HepG2 (cell line): Measurements from ENCODE around the gene ZNF384. TPM values are rescaled to one million over a fixed set of nuclear protein-coding genes. Genes with fewer than 3 reads are reported as not detected.

Experiments
- CBX1 ChIP-seq: IDR thresholded peaks from one replicate; pipeline ENCODE4 v1.6.1; 2016; ENCODE audit warnings: antibody characterized with exemption, low read depth
- DPF2 ChIP-seq: sonication (generic); formaldehyde crosslinking; IDR thresholded peaks from 2 replicates; pipeline ENCODE4 v1.4.0; 2020; ENCODE audit warnings: mild to moderate bottlenecking, low read depth, missing genetic modification reagents, borderline replicate concordance
- PHF8 ChIP-seq: sonication (generic); formaldehyde crosslinking; IDR thresholded peaks from 2 replicates; pipeline ENCODE4 v1.5.0; 2020; ENCODE audit warnings: missing genetic modification reagents
- POLR2G ChIP-seq: fragments of 200-400 bp; formaldehyde crosslinking; IDR thresholded peaks from 2 replicates; pipeline ENCODE4 v1.6.1; 2018; ENCODE audit warnings: mild to moderate bottlenecking, low read depth, low read length, moderate library complexity
- REL ChIP-seq: sonication (generic); formaldehyde crosslinking; conservative IDR thresholded peaks from 2 replicates; pipeline ENCODE4 v1.8.0; 2022; ENCODE audit warnings: mild to moderate bottlenecking, missing genetic modification reagents, moderate library complexity
- ZNF253 ChIP-seq: sonication (generic); formaldehyde crosslinking; IDR thresholded peaks from 2 replicates; pipeline ENCODE4 v1.8.0; 2022; ENCODE audit warnings: mild to moderate bottlenecking, missing genetic modification reagents, borderline replicate concordance
- ZNF709 ChIP-seq: sonication (generic); formaldehyde crosslinking; IDR thresholded peaks from 2 replicates; pipeline ENCODE4 v1.5.0; 2020; ENCODE audit warnings: mild to moderate bottlenecking, missing genetic modification reagents
- ZNF816 ChIP-seq: sonication (generic); formaldehyde crosslinking; IDR thresholded peaks from 2 replicates; pipeline ENCODE4 v1.8.0; 2022; ENCODE audit warnings: missing genetic modification reagents, mild to moderate bottlenecking, borderline replicate concordance
- ZNF839 ChIP-seq: sonication (generic); formaldehyde crosslinking; IDR thresholded peaks from 2 replicates; pipeline ENCODE4 v1.4.0; 2020; ENCODE audit warnings: missing genetic modification reagents, mild to moderate bottlenecking, borderline replicate concordance
- ZNF878 ChIP-seq: sonication (generic); formaldehyde crosslinking; IDR thresholded peaks from 2 replicates; pipeline ENCODE4 v1.8.1; 2023; ENCODE audit warnings: mild to moderate bottlenecking, missing genetic modification reagents, moderate library complexity
- polyA plus RNA-seq, 8 experiments: library from polyadenylated mRNA; depleted of rRNA in 3 of 8; stranded (reverse) in 7 of 8; unstranded in 1 of 8; fragments of >200 nt; fragmentation: Illumina TruSeq in 4 of 8; extraction: Trizol in 4 of 8; gene quantifications; 2 replicates each; pipeline versions ENCODE4 v1.2.1 to v1.2.3, GENCODE V29; 2011 to 2016; ENCODE audit warnings: low read depth in 4 of 8, missing spikeins in 1 of 8, mixed read lengths in 1 of 8; ENCODE audit not compliant: insufficient read depth in 1 of 8
- total RNA-seq, 5 experiments: library from RNA; depleted of rRNA; stranded (reverse); fragments of >200 nt; fragmentation: Illumina TruSeq; extraction: Trizol; gene quantifications; 2 replicates each; pipeline ENCODE4 v1.2.3, GENCODE V29; 2016; ENCODE audit warnings: low read depth in 1 of 5
- TF ChIP-seq, protein P1 (sequence below): sonication (generic); formaldehyde crosslinking; IDR thresholded peaks from 2 replicates; pipeline ENCODE4 v1.5.0; 2020; ENCODE audit warnings: missing genetic modification reagents
- TF ChIP-seq, protein P2 (sequence below): sonication (generic); formaldehyde crosslinking; conservative IDR thresholded peaks from 2 replicates; pipeline ENCODE4 v1.4.0; 2020; ENCODE audit warnings: missing genetic modification reagents
- TF ChIP-seq, protein P3 (sequence below): sonication (generic); IDR thresholded peaks from 2 replicates; pipeline ENCODE4 v1.6.1; 2016; ENCODE audit warnings: low read depth, borderline replicate concordance
- TF ChIP-seq, protein P4 (sequence below): sonication (generic); formaldehyde crosslinking; IDR thresholded peaks from 2 replicates; pipeline ENCODE4 v1.8.1; 2023; ENCODE audit warnings: mild to moderate bottlenecking, missing genetic modification reagents
- TF ChIP-seq, protein P5 (sequence below): sonication (generic); formaldehyde crosslinking; IDR thresholded peaks from 2 replicates; pipeline ENCODE4 v1.5.0; 2020; ENCODE audit warnings: mild to moderate bottlenecking, missing genetic modification reagents
- TF ChIP-seq, protein P6 (sequence below): sonication (generic); formaldehyde crosslinking; IDR thresholded peaks from 2 replicates; pipeline ENCODE4 v1.4.0; 2020; ENCODE audit warnings: missing genetic modification reagents, borderline replicate concordance

ZNF384 gene
- total and polyA plus RNA-seq, 2 of the 13 experiments (the other 11 are each of a cell fraction or from before 2014, with no cell fraction given): 23.6 to 55.3 TPM

DNA sequence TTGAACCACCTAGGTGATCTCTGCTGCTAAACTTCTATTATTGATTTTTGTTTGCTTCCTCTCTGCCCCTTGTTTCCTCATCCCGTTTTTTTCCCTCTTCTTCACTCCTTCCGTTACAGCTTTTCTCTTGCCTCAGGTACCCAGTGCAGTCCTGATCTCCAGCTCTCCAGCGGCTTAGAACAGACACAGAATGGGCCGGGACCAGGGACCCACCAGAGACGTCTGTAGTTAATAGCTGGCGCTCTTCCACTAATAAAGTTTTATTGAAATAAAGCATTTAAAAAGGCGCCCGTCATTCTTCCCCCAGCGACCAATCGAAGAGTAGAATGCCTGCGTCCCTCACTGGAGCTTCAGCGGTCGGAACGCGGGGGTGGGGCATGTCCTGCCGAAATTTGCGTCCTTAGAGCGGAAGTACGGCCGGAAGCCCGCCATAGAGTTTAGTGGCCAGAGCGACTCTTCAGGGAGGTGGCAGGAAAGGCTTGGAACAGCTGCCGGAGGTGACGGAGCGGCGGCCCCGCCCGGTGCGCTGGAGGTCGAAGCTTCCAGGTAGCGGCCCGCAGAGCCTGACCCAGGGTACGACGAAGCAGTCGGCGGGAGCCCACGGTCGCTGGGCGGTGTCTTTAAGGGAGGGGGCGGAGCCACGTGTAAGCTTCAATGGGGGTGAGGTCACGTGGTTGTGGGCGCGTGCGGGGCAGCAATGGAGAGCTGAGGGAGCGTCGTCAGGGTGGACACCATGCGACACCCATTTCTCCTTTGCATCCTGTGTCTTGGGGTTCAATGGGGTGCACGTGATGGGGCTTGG is 34.6 kb upstream of the ZNF384 start, which contains the start of gene COPS7A (continued):
- TF ChIP-seq REL (peak; percentile 93), POLR2G (peak; percentile 72), ZNF709 (CRISPR knock-in tag) (peak; percentile 81), ZNF816 (no peak), DPF2 (CRISPR knock-in tag) (no peak), ZNF839 (peak; percentile 74; the same call in 1 of the 2 replicates), PHF8 (CRISPR knock-in tag) (peak; percentile 80; the same call in 1 of the 2 replicates), ZNF878 (CRISPR knock-in tag) (peak; percentile 91), CBX1 (peak; percentile 96), ZNF253 (CRISPR knock-in tag) (peak; percentile 97)
- TF ChIP-seq, protein P1, sequence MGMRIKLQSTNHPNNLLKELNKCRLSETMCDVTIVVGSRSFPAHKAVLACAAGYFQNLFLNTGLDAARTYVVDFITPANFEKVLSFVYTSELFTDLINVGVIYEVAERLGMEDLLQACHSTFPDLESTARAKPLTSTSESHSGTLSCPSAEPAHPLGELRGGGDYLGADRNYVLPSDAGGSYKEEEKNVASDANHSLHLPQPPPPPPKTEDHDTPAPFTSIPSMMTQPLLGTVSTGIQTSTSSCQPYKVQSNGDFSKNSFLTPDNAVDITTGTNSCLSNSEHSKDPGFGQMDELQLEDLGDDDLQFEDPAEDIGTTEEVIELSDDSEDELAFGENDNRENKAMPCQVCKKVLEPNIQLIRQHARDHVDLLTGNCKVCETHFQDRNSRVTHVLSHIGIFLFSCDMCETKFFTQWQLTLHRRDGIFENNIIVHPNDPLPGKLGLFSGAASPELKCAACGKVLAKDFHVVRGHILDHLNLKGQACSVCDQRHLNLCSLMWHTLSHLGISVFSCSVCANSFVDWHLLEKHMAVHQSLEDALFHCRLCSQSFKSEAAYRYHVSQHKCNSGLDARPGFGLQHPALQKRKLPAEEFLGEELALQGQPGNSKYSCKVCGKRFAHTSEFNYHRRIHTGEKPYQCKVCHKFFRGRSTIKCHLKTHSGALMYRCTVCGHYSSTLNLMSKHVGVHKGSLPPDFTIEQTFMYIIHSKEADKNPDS (CRISPR knock-in tag): peak; percentile 64; the same call in 1 of the 2 replicates
- TF ChIP-seq, protein P2, sequence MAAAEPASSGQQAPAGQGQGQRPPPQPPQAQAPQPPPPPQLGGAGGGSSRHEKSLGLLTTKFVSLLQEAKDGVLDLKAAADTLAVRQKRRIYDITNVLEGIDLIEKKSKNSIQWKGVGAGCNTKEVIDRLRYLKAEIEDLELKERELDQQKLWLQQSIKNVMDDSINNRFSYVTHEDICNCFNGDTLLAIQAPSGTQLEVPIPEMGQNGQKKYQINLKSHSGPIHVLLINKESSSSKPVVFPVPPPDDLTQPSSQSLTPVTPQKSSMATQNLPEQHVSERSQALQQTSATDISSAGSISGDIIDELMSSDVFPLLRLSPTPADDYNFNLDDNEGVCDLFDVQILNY (CRISPR knock-in tag): peak; percentile 84
- TF ChIP-seq, protein P3, sequence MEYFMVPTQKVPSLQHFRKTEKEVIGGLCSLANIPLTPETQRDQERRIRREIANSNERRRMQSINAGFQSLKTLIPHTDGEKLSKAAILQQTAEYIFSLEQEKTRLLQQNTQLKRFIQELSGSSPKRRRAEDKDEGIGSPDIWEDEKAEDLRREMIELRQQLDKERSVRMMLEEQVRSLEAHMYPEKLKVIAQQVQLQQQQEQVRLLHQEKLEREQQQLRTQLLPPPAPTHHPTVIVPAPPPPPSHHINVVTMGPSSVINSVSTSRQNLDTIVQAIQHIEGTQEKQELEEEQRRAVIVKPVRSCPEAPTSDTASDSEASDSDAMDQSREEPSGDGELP: peak; percentile 100
- TF ChIP-seq, protein P4, sequence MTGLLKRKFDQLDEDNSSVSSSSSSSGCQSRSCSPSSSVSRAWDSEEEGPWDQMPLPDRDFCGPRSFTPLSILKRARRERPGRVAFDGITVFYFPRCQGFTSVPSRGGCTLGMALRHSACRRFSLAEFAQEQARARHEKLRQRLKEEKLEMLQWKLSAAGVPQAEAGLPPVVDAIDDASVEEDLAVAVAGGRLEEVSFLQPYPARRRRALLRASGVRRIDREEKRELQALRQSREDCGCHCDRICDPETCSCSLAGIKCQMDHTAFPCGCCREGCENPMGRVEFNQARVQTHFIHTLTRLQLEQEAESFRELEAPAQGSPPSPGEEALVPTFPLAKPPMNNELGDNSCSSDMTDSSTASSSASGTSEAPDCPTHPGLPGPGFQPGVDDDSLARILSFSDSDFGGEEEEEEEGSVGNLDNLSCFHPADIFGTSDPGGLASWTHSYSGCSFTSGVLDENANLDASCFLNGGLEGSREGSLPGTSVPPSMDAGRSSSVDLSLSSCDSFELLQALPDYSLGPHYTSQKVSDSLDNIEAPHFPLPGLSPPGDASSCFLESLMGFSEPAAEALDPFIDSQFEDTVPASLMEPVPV (CRISPR knock-in tag): peak; percentile 96
- TF ChIP-seq, protein P5, sequence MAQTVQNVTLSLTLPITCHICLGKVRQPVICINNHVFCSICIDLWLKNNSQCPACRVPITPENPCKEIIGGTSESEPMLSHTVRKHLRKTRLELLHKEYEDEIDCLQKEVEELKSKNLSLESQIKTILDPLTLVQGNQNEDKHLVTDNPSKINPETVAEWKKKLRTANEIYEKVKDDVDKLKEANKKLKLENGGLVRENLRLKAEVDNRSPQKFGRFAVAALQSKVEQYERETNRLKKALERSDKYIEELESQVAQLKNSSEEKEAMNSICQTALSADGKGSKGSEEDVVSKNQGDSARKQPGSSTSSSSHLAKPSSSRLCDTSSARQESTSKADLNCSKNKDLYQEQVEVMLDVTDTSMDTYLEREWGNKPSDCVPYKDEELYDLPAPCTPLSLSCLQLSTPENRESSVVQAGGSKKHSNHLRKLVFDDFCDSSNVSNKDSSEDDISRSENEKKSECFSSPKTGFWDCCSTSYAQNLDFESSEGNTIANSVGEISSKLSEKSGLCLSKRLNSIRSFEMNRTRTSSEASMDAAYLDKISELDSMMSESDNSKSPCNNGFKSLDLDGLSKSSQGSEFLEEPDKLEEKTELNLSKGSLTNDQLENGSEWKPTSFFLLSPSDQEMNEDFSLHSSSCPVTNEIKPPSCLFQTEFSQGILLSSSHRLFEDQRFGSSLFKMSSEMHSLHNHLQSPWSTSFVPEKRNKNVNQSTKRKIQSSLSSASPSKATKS: peak; percentile 71; the same call in 1 of the 2 replicates
- TF ChIP-seq, protein P6, sequence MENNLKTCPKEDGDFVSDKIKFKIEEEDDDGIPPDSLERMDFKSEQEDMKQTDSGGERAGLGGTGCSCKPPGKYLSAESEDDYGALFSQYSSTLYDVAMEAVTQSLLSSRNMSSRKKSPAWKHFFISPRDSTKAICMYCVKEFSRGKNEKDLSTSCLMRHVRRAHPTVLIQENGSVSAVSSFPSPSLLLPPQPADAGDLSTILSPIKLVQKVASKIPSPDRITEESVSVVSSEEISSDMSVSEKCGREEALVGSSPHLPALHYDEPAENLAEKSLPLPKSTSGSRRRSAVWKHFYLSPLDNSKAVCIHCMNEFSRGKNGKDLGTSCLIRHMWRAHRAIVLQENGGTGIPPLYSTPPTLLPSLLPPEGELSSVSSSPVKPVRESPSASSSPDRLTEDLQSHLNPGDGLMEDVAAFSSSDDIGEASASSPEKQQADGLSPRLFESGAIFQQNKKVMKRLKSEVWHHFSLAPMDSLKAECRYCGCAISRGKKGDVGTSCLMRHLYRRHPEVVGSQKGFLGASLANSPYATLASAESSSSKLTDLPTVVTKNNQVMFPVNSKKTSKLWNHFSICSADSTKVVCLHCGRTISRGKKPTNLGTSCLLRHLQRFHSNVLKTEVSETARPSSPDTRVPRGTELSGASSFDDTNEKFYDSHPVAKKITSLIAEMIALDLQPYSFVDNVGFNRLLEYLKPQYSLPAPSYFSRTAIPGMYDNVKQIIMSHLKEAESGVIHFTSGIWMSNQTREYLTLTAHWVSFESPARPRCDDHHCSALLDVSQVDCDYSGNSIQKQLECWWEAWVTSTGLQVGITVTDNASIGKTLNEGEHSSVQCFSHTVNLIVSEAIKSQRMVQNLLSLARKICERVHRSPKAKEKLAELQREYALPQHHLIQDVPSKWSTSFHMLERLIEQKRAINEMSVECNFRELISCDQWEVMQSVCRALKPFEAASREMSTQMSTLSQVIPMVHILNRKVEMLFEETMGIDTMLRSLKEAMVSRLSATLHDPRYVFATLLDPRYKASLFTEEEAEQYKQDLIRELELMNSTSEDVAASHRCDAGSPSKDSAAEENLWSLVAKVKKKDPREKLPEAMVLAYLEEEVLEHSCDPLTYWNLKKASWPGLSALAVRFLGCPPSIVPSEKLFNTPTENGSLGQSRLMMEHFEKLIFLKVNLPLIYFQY: peak; percentile 57; the same call in 1 of the 2 replicates
